K562 (cell line): ENCODE measurements around the gene CHCHD10.

Source experiments
- ARID2 ChIP-seq: fragments of 450-650 bp; IDR thresholded peaks from 2 replicates; pipeline ENCODE4 v1.6.1; 2017; ENCODE audit warnings: antibody characterized with exemption, mild to moderate bottlenecking
- FOSL1 ChIP-seq: fragments of 200-800 bp; sonication (Bioruptor generic); conservative IDR thresholded peaks from 2 replicates; pipeline ENCODE4 v1.6.1; 2016; ENCODE audit warnings: missing genetic modification characterization, missing compliant biosample characterization
- IRF2 ChIP-seq: sonication (generic); formaldehyde crosslinking; IDR thresholded peaks from 2 replicates; pipeline ENCODE4 v1.8.1; 2022; ENCODE audit warnings: mild to moderate bottlenecking, missing genetic modification reagents
- RBM22 ChIP-seq: fragments of 200-400 bp; formaldehyde crosslinking; IDR thresholded peaks from 2 replicates; pipeline ENCODE4 v1.6.1; 2018; ENCODE audit warnings: low read length, low read depth; ENCODE audit not compliant: poor library complexity, severe bottlenecking
- ZNF263 ChIP-seq: sonication (generic); formaldehyde crosslinking; IDR thresholded peaks from 2 replicates; pipeline ENCODE4 v1.8.0; 2022; ENCODE audit warnings: mild to moderate bottlenecking, missing genetic modification reagents, borderline replicate concordance

DNA sequence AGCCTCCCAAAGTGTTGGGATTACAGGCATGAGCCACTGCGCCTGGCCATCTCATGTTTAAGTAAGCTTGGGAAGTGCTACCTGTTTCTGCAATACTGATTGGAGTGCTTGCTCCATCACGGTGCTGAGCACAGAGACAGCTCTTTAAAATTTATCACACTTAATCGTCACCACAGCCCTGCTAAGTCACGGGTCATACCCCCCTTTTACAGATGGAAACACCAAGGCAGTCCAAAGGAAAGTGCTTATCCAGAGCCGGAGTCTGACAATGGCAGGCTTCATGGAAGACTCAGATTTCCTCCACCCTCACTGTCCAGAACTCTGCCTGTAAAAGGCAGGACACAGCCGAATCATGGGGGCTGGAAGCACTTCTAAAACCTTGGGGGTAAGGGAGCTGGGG lies 7.7 kb downstream of the CHCHD10 start:
- TF ChIP-seq FOSL1 (tag) = no peak
- no peak for TF ChIP-seq RBM22
- TF ChIP-seq IRF2 (CRISPR knock-in tag) = no peak
- no peak for TF ChIP-seq ZNF263 (CRISPR knock-in tag)
- TF ChIP-seq ARID2 = no peak
